NCI-H2029 (cell line): ENCODE measurements around the gene C20orf144.
A peak's percentile ranks its signal among the peaks of the same experiment; 100 is the strongest.
"Not testable (repeated sequence)": the region's sequence is repeated elsewhere in the genome, so short reads cannot be mapped to it uniquely, and the experiment has no call there.

Source experiments
- DNase-seq: peaks from one replicate; lab custom pipeline; 2025; lab: John Stamatoyannopoulos, UW

Gene C20orf144

DNA sequence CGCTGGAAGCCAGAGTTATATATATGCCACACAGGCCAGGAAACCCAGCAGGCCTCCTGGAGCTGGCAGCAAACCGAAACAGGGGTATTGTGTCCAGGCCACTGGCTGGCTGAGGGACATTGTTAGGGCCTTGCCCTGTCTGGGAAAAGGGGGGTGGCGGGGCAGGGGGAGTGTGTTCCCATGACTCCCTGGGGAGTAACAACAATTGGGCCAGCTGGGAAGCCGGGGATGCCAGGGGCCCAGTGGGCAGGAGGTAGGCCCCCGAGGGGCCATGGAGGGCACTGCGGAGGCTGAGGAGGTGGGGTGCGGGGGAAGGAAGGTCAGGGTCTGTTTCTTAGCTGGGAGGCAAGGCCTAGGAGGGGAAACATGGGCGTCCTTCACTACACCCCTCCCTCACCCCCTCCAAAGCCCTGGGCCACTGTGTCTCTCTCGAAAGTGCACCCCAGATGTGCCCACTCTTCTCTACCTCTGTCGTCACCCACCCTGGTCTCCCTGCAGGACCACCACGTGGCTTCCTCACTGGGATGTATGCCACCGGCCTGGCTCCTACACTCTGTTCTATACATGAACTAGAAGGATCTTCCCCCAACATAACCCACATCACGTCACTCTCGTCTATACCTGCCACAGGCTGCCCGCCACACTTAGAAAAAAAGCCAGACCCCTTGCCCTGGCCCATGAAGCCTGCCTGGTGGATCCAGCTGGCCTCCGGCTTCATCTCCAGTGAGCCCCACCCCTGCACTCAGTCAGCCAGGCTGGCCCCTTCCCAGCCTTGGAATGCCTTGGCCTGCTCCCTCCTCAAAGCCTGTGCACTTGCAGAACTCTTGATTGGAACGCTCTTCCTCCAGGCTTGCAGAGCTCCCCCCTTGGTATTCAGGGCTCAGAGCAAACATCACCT lies 31.9 kb downstream of the C20orf144 start:
- no peak for DNase-seq

DNA sequence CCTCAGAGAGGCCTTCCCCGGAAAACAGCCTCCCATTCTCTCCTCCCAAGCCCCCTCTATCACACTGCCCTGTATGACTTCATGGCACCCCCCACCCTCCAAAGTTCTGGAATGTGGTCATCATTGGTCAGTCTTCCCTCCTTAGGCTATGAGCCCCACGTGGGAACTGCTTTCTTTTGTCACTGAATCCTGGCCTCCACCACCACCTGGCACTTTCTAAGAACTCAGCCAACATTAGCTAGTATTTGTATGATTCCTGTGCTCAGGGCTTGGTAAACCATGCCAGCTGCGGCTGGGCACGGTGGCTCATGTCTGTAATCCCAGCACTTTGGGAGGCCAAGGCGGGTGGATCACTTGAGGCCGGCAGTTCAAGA lies 32.5 kb downstream of the C20orf144 start:
- DNase-seq, result no peak

DNA sequence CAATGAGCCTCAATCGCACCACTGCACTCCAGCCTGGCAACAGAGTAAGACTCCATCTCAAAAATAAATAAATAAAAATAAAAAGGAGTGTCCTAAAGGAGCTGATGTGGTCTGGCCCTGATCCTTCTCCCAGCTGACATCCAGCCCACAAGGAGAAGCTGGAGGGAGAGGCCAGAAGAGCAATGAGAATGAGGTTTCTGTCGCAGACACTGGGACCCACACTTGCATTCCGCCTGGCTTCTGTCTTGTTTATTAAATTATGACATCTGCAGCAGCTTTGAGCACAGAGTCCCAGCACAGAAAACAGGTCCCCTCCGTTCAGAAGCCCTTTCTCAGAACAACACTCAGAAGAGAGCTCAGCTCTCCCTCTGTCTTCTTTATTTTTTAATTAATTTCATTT lies 34.3 kb downstream of the C20orf144 start:
- DNase-seq, result no peak

DNA sequence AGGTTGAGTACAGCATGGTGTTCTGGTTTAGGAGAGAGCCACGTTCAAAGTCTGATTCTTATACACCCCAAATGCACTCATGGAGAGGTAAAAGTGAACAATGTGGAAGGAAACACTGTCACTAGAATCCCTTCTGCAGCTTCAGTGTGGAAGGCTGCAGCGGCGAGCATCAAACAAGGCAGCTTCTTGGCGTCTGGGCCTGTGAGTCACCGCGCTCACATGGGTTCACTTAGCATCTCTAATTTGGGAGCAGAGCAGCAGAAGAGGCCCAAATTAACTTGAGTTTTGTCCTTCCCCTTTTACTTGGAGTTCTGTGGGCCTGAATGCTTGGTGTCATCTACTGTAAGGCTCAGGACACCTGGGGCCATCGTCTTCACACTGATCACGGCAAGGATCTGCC lies 35.0 kb downstream of the C20orf144 start:
- no peak for DNase-seq

DNA sequence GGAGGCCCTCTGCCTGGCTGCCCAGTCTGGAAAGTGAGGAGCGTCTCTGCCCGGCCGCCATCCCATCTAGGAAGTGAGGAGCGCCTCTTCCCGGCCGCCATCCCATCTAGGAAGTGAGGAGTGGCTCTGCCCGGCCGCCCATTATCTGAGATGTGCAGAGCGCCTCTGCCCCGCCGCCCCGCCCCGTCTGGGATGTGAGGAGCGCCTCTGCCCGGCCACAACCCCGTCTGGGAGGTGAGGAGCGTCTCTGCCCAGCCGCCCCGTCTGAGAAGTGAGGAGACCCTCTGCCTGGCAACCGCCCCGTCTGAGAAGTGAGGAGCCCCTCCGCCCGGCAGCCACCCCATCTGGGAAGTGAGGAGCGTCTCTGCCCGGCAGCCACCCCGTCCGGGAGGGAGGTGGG lies 36.8 kb downstream of the C20orf144 start:
- not testable (repeated sequence) for DNase-seq

DNA sequence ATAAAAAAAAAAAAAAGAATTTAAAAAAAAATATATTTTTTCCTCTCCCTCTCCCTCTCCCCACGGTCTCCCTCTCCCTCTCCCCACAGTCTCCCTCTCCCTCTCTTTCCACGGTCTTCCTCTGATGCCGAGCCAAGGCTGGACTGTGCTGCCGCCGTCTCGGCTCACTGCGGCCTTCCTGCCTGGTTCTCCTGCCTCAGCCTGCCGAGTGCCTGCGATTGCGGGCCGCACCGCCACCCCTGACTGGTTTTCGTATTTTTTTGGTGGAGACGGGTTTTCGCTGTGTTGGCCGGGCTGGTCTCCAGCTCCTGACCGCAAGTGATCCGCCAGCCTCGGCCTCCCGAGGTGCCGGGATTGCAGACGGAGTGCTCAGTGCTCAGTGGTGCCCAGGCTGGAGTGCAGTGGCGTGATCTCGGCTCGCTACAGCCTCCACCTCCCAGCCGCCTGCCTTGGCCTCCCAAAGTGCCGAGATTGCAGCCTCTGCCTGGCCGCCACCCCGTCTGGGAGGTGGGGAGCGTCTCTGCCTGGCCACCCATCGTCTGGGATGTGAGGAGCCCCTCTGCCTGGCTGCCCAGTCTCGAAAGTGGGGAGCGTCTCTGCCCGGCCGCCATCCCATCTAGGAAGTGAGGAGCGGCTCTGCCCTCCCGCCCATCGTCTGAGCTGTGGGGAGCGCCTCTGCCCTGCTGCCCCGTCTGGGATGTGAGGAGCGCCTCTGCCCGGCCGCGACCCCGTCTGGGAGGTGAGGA lies 38.7 kb downstream of the C20orf144 start:
- DNase-seq, result not testable (repeated sequence)

DNA sequence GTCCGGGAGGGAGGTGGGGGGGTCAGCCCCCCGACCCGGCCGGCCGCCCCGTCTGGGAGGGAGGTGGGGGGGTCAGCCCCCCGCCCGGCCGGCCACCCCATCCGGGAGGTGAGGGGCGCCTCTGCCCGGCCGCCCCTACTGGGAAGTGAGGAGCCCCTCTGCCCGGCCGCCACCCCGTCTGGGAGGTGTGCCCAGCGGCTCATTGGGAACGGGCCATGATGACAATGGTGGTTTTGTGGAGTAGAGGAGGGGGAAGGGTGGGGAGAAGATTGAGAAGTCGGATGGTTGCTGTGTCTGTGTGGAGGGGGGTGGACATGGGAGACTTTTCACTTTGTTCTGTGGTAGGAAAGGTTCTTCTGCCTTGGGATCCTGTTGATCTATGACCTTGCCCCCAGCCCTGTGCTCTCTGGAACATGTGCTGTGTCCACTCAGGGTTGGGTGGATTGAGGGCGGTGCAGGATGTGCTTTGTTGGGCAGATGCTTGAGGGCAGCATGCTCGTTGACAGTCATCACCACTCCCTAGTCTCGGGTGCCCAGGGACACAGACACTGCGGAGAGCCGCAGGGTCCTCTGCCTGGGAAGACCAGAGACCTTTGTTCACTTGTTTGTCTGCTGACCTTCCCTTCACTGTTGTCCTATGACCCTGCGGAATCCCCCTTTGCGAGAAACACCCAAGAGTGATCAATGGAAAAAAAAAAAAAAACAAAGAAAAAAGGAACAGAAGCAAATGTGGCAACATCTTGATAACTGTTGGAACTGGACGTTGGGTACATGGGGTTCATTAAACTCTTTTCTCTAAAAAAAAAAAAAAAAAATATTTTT lies 39.7 kb downstream of the C20orf144 start:
- DNase-seq, result no peak

DNA sequence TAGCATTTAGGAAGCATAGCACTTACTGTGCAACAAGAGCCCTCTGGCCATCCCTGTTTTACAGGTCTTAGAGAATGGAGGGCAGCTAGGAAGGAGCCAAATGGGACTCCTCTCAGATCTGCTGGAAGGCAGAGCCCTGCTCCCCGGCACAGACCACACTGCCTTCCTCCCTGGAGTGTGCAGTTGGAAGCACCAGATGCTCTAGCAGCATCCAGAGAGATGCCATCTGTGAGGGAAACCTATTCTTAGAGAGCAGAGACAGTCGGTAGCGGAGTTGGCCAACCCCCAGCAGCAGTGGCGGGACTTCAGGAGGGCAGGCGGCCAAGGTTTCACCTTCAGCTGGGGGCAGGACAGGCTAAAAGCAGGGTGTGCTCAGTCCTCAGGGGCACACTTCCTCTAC lies 40.7 kb downstream of the C20orf144 start:
- DNase-seq, result peak; percentile 30

DNA sequence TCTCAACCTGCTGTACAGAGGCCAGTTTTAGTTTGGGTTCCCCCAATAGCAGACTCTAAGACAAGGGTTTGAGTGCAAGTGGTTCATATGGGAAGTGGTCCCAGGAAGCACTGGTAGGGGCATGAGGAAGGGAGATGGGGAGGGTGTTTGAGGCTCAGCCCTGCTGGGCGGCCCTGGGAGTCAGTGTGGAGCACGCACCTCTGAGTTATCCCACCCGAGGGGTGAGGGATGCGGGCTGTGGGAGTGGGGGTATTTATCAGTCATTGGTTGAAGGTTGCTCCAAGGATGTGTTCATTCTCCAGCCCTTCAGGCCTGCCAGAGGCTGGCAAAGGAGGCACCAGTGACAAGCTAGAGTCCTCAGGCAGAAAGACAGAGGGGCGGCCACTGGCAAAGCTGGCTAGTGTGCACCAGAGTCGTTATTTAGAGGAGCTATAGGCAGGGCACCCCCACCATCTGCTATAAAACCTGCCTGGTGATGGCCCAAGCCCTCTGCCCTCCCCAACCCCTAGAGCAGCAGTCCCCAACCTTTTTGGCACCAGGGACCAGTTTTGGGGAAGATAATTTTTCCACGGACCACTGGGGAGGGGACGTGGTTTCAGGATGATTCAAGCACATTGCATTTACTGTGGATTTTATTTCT lies 41.5 kb downstream of the C20orf144 start:
- no peak for DNase-seq

DNA sequence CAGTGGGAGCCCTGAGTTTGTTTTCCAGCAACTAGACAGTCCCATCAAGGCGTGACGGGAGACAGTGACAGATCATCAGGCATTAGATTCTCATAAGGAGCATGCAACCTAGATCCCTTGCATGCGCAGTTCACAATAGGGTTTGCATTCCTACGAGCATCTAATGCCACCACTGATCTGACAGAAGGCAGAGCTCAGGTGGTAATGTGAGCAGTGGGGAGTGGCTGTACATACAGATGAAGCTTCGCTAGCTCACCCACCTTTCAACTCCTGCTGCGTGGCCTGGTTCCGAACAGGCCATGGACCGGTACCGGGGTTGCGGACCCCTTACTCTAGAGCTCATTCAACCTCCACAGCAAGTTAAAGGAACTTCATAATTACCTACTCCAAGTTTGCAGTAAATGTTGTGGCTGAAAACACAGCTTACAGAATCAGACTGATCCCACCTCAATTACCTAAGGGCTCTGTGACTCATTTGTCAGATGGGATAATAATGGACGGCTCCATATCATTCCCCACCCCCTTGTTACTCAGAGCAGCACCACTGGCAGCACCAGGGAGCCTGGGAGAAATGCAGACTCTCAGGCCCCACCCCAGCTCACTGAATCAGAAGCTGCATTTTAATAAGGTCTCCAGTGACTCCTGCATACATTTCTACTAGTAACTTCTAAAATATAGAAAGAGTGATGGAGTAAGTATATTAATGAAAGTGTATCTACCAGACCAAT lies 42.2 kb downstream of the C20orf144 start:
- no peak for DNase-seq

DNA sequence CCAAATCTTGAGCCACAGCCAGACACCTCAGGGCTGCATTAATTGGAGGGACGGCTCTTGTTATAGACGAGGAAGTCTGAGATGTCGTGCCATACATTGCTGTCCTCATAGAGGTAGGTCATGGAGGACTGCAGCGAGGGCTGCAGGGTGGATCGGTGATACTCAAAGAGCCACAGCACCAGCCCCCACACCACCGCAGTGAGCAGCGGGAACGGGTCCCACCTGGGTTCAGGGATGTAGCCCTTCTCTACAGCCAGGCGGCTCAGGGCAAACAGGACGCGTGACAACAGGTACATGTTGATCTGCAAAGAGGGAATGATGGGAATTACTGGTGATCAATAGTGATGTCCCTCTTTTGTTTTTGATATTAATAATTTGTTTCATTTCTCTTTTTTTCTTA lies 45.5 kb downstream of the C20orf144 start:
- DNase-seq, result no peak

DNA sequence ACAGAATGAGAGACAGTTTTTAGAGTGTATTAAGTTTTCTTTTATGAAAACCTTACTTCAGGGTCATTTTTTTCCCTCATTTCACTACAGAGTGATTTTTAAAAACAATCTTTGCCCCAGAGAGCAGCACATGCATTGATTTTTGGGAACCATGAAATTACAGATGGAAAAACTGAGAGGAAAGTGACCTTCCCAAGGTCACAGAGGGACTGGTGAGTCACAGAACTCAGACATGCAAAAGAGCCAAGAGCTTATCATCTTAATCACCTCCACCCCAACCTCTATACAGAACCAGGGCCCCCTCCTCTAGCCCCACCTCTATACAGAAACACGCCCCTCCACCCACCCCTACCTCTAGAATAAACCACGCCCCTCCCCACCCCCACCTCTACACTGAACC lies 47.3 kb downstream of the C20orf144 start:
- DNase-seq, result no peak

DNA sequence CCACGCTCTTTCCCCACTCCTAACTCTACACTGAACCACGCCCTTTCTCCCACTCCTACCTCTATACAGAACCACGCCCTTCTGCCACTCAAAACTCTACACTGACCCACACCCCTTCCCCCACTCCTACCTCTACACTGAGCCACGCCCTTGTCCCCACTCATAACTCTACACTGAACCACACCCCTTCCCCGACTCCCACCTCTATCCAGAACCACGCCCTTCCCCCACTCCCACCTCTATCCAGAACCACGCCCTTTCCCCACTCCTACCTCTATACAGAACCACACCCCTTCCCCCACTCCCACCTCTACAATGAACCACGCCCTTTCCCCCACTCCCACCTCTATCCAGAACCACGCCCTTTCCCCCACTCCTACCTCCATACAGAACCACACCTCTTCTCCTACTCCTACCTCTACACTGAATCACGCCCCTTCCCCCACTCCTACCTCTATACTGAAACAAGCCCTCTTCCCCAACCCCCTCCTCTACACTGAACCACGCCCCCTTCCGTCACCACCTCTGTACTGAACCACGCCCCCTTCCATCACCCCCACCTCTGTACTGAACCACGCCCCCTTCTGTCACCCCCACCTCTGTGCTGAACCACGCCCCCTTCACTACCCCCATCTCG lies 47.9 kb downstream of the C20orf144 start:
- no peak for DNase-seq

DNA sequence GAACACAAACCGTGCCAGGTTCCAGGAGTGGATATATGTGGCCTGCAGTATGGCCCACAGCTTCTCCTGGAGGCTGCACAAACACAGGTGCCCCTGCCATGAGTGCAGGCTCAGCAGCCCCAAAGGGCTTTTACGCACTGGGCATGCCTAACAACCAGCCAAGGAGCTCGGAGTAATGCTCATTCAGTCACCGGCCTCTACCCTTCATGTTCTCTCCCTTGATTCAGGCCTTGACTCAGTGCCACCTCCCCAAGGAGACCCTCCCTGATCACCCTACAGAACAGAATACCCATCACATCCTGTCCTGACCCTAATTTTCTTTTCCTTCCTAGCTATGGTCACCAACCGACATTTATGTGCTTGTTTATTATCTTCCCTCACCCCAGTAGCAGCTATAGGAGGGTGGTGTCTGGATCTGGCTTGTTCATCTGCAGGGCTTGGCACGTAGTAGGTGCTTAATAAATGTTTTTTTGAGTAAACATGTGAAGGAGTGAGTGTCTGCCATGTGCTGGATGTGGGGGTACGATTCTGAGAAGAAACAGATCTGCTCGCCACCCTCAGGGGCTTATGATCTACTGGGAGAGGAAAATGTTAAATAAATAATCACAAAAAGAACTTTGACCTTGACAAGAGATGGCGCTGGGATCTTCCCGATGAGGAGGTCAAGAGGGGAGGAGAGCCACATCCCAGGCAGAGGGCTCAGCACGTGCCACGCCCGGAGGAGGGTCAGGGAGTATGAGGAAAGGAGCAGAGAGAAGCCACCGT lies 48.7 kb downstream of the C20orf144 start:
- DNase-seq, result no peak

DNA sequence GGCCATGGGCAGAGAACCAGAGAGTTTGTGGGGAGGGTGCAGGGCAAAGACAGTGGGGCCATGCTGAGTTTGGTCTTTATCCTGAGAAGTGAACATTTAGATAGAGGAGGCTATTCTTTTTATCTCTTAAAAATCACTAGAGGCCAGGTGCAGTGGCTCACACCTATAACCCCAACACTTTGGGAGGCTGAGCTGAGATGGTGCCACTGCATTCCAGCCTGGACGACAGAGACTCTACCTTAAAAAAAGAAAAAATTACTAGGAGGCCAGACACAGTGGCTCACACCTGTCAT lies 49.3 kb downstream of the C20orf144 start:
- no peak for DNase-seq
